ENCODE results near the gene IMP4. TPM values are rescaled to one million over a fixed set of nuclear protein-coding genes. Genes with fewer than 3 reads are reported as not detected.

IMP4 gene
- polyA plus RNA-seq, 4 donors, result 25.1 to 43.3 (median 34.6) TPM

GRCh38 chr2:130375291-130376266, 32.9 kb downstream of the IMP4 start:
- no peak for DNase-seq (ENCODE audit: low read depth in 4 of 4, low spot score in 3 of 4)

DNA sequence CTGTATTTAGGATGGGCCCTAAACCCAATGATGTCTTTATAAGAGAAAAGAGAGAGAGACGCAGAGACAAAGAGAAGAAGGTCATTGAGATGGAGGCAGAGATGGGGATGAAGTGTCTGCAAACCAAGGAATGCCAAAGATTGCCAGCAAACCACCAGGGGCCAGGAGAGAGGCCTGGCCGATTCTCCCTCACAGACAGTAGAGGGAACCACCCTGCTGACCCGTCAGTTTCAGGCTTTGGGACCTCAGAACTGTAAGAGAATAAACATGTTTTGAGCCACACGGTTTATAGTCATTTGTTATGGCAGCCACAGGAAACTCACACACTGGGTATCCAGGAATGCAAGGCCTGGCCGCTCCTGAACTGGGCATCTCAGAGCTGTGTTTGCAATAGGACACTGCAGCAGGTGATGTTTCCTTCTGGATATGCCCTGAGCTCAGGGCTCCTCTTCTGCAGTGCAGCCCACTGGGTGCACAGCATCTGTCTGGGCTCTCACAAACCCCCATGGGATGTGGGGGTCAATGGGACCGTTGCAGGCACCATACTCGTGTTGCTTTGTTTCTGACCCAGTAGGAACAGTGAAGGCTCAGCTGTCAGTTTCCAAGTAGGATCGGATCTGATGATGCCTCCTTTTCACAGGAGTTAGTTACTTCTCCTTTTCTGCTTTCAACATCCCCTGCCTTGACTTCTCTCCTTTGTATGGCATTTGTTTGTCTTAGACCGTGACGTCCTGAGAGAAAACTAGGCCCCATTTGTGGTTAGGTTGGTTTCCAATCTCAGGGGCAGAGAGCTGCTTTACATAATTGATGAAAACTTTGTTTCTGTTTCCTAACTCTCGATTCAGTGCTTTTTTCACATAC, 34.0 kb downstream of the IMP4 start:
- DNase-seq (ENCODE audit: low read depth in 4 of 4, low spot score in 3 of 4), result no peak

- DNase-seq (ENCODE audit: low read depth in 4 of 4, low spot score in 3 of 4), result no peak
These were observed 34.8 kb downstream of the IMP4 start for GRCh38 chr2:130377491-130377890.

- DNase-seq (ENCODE audit: low read depth in 4 of 4, low spot score in 3 of 4), result no peak
These were observed 35.7 kb downstream of the IMP4 start for GRCh38 chr2:130378206-130378897.

DNA sequence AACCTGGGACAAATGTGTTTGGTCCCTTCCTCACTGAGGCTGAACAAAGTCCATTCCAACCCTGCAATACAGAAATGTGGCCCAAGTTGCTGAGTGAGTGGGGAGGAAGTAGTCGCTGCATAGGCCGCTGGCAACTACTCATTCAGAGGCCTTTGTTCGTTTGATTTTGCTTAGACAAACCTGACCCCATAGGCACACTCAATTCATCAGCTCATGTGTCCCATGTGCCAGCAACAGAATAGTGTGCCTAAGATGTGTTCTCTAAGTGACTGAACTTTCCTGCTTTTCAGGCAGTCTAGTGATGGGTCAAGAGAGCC, 36.2 kb downstream of the IMP4 start:
- DNase-seq (ENCODE audit: low read depth in 4 of 4, low spot score in 3 of 4), result no peak

- DNase-seq (ENCODE audit: low read depth in 4 of 4, low spot score in 3 of 4), result no peak
These were observed 37.6 kb downstream of the IMP4 start for GRCh38 chr2:130380096-130380934.

GRCh38 chr2:130381145-130381544, 38.4 kb downstream of the IMP4 start:
- DNase-seq (ENCODE audit: low read depth in 4 of 4, low spot score in 3 of 4), result no peak

DNA sequence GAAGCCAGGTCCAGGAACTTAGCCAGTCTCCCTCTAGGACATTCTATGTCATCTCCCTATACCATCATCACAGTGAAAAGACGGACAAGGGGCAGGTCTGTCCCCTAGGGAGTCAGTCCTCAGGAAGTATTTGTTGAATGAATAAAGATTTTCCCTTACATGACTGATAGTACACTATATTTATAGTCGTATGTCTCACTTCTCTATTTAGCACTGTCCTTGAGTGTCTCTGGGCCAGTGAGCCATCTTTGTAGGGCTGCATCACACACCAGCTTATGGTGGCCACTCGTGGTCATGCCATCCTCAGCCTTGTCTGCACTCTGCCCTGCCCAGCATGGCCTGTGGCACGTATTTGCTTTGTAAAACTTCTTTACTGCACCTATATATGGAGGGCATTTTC, 38.9 kb downstream of the IMP4 start:
- DNase-seq (ENCODE audit: low read depth in 4 of 4, low spot score in 3 of 4), result no peak

DNA sequence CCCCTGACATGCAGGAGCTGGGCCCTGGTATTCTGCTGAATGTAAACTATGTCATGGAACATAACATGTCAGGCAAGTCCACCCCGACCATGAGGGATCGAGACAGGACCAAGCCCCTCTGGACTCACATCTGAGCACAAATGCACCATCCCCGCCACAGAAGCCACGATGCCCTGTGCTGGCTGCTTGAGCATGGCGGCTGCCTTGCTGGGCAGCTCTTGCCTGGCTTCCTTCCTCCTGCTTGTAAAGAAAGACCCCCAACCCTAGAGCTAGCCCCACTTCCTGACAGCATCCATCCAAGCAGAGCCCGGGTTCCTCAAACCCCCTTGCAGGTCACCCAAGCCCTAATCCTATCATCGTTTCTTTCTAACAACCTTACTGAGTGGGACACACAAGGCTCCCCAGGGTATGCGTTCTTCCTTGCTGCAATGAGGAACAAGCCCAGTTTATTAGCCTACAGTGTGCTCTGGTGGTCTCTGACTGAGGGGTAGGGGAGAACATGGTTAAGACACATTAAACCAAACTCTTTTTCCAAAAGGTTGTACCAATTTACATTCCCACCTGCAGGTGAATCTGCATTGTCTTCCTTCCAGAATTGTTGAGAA, 39.7 kb downstream of the IMP4 start:
- DNase-seq (ENCODE audit: low read depth in 4 of 4, low spot score in 3 of 4), result no peak

DNA sequence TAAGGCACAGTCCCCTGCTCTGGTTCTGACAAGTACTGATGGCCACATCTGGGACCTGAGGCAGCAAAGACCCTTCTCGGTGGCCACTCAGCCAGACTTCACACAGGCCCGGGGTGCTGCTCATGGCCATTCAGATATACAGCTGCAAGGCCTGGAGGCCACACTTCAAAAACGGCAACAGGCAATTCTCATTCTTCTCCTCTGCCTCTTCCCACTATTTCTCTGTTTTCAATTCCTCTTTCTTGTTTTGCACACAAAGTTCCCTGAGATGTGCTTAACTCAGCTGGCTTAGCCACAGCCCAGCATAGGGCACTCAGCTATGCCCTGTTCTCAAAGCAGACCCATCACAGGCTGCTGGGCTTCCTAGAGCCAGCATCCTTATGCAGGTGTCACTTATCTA, 43.0 kb downstream of the IMP4 start:
- DNase-seq (ENCODE audit: low read depth in 4 of 4, low spot score in 3 of 4), result no peak

DNA sequence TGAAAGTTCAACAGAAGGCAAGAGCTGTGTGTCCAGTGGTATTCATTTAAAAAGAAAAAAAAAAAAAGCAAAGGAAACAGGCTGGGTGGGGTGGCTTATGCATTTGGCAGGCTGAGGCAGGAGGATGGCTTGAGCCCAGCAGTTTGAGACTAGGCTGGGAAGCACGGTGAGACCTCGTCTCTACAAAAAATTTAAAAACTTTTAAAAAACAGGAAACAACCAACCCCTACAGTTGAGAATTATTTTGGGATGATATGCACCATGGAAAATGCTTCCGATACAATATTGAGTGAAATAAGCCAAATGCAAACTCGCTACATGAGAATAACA, 44.3 kb downstream of the IMP4 start:
- DNase-seq (ENCODE audit: low read depth in 4 of 4, low spot score in 3 of 4), result no peak

DNA sequence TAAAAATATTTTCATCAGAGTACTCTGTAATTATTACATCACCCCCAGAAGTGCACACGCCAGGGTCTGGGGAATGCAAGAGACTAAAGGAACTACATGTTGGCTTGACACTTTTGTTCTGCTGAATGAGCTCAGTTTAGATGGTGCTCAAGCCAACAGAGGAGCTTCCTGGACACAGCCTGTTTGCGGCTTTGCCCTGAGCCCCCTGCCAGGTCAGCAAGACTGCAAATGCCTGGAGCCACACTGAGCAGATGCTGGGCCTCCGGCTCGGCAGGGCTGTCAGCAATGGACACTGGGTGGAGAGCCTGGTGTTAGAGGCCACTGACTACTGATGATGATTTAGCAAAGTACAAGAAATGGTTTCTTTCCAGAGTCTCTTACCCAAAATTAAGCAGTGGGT, 45.1 kb downstream of the IMP4 start:
- DNase-seq (ENCODE audit: low read depth in 4 of 4, low spot score in 3 of 4), result no peak

DNA sequence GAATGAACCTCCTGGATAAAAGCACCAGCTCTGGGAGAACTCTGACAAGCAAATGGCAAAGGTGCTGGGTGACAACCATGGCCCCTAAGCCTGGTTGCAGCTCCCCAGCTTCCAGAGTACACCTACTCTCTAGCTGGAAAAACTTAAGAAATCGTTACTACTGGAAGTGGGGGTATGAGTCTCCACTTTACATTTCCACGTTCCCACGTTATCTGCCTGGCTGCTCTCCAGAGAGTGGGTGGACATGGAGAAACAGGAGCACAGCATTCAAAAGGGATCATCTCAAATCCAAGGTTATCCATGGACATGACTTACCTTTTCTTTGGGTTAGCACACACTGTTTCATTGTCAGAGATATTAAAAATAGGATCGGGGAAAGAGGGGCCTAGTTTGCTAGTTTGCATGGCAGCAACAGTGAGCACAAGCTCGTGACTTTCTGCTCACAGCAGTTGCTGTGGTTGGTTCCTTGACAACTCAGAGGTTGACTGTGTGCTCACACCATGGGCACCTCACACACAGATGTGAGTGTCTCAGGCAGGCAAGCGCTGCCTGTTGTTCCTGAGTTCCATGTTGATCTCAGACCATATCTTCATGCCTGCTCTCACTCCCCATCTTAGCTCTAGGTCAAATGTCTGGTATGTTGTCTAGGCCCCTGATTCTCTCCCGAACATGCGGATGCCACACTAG, 45.7 kb downstream of the IMP4 start:
- no peak for DNase-seq (ENCODE audit: low read depth in 4 of 4, low spot score in 3 of 4)

DNA sequence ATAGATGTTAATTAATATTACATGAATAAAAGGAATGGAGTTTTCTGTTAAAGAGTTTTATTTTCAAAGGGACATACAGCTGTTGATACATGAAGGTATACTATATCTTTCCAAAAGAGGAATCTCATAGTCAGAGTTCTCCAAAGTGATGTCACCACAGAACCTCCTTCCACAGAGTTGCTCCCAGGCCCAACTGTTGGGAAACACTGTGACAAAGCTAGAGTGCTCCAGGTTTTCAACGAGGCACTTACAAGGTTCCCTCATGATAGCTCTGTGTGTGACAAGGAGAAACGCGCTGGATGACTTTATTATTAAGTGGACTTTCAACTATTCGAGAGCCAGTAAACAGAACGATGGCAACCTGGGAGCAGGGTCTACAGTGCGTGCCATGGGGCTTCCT, 46.7 kb downstream of the IMP4 start:
- DNase-seq (ENCODE audit: low read depth in 4 of 4, low spot score in 3 of 4), result no peak

DNA sequence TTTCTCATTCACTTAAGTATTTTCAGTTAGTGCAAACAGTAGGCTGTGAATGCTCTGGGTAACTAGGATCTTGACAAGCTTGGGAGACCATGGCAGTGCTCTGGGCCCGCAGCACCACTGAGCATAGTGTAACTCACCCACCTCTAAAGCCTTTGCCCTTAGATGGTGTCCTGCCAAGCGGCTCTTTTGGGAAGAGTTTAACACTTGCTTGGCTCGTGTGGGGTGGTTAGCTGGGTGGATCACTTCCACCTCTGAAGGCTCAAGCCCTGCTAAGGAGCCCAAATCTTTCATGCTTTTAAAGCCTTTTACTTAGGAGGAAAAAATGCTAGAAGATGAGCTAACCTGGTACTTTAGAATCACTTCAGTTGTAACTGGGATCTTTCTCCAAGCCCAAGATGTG, 47.1 kb downstream of the IMP4 start:
- no peak for DNase-seq (ENCODE audit: low read depth in 4 of 4, low spot score in 3 of 4)

DNA sequence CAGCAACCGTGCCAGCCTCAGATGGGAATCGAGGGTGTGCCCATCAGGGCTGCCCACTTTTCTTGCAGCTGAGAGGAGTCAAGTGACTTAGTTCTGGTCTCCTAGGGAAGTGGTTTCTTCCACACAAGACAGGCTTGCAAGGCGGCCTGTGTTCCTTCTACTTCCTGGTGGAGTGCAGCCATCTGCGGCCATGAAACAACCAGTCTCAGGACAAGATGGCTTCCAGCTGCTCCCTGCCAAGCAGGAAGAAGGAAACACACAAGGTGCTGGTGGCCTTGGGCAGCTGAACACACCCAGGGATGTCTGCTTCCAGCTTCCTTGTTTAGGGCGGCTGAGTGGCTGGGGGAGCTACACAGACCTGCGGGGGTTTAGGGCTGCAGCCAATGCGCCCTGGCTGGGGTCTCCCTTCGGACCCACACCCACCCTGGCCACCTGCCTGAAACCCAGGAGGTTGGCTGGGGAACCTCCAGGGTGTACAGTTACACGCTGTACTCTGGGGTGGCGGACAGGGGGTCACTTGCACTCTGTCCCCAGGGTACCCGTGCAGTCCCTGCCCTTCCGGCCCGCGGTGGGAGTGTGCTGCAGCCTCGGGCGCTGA, 47.9 kb downstream of the IMP4 start:
- DNase-seq (ENCODE audit: low read depth in 4 of 4, low spot score in 3 of 4), result peak in 1 of 4 donors; percentile 18

GRCh38 chr2:130391058-130391871, 48.6 kb downstream of the IMP4 start:
- DNase-seq (ENCODE audit: low read depth in 4 of 4, low spot score in 3 of 4), result peak; percentile 53 to 71 (median 56)
